Keratinocyte (primary cell): ENCODE measurements around the gene CCR9. TPM values are rescaled to one million over a fixed set of nuclear protein-coding genes. Genes with fewer than 3 reads are reported as not detected.

Source experiments
- DNase-seq: peaks from one replicate; pipeline ENCODE4 v3.0.0-alpha.2; 2011; ENCODE audit warnings: low read depth, missing footprints, low spot score
- FAIRE-seq: peaks from 2 replicates; lab custom pipeline; 2011; peaks lifted over from hg19 to GRCh38; lab: Jason Lieb, UNC
- H2AFZ ChIP-seq: 2 replicates; pipeline ENCODE4 v1.6.0; 2012; ENCODE audit warnings: low read length, control low read depth, inconsistent platforms; ENCODE audit not compliant: control insufficient read depth
- H3K27ac ChIP-seq: 2 replicates; pipeline ENCODE4 v1.5.1; 2011; ENCODE audit warnings: low read length; ENCODE audit not compliant: control insufficient read depth, insufficient read depth
- H3K27me3 ChIP-seq: 3 replicates; pipeline ENCODE4 v1.6.0; 2011; ENCODE audit warnings: low read length; ENCODE audit not compliant: control insufficient read depth, insufficient read depth; ENCODE audit errors: extremely low read depth
- H3K36me3 ChIP-seq, 2 experiments: 2 replicates in 1 of 2; 3 replicates in 1 of 2; pipeline ENCODE4 v1.5.1; 2011; ENCODE audit warnings: low read length in 2 of 2, mild to moderate bottlenecking in 1 of 2; ENCODE audit not compliant: control insufficient read depth in 2 of 2, insufficient read depth in 2 of 2; ENCODE audit errors: extremely low read depth in 1 of 2
- H3K4me1 ChIP-seq: 3 replicates; pipeline ENCODE4 v1.5.1; 2011; ENCODE audit warnings: low read length; ENCODE audit not compliant: control insufficient read depth, insufficient read depth; ENCODE audit errors: extremely low read depth
- H3K4me2 ChIP-seq: 3 replicates; pipeline ENCODE4 v1.6.0; 2011; ENCODE audit warnings: low read depth, low read length; ENCODE audit not compliant: control insufficient read depth, insufficient read depth; ENCODE audit errors: extremely low read depth
- H3K4me3 ChIP-seq, 3 experiments: fragments of 200-600 bp in 1 of 3; sonication (generic) in 1 of 3; 2 replicates in 2 of 3; 3 replicates in 1 of 3; pipeline ENCODE4 v1.5.1; 2011 to 2016; ENCODE audit warnings: low read length in 3 of 3, mild to moderate bottlenecking in 3 of 3, control low read depth in 2 of 3, inconsistent platforms in 1 of 3, low read depth in 1 of 3, mixed read lengths in 1 of 3, mixed run types in 1 of 3, moderate library complexity in 1 of 3; ENCODE audit not compliant: control insufficient read depth in 2 of 3, insufficient read depth in 2 of 3; ENCODE audit errors: extremely low read depth in 1 of 3
- H3K79me2 ChIP-seq: 2 replicates; pipeline ENCODE4 v1.6.0; 2012; ENCODE audit warnings: low read length; ENCODE audit not compliant: control insufficient read depth, insufficient read depth
- H3K9ac ChIP-seq: 3 replicates; pipeline ENCODE4 v1.6.0; 2011; ENCODE audit warnings: low read length; ENCODE audit not compliant: control insufficient read depth, insufficient read depth; ENCODE audit errors: extremely low read depth
- H3K9me1 ChIP-seq: 3 replicates; pipeline ENCODE4 v1.6.0; 2011; ENCODE audit warnings: low read length; ENCODE audit not compliant: control insufficient read depth, insufficient read depth; ENCODE audit errors: extremely low read depth
- H3K9me3 ChIP-seq: 2 replicates; pipeline ENCODE4 v1.5.1; 2012; ENCODE audit warnings: low read depth, low read length; ENCODE audit not compliant: control insufficient read depth
- H4K20me1 ChIP-seq: 3 replicates; pipeline ENCODE4 v1.6.0; 2011; ENCODE audit warnings: low read length; ENCODE audit not compliant: control insufficient read depth, insufficient read depth; ENCODE audit errors: extremely low read depth
- EZH2 ChIP-seq: IDR thresholded peaks from one replicate; pipeline ENCODE4 v1.6.1; 2012; ENCODE audit warnings: inconsistent platforms, mild to moderate bottlenecking, low read length, moderate library complexity
- dilution Hi-C: fragments of 300-500 bp; cut with MboI; formaldehyde crosslinking; loops from one replicate; pipeline ENCODE4 v1.7.0; 2020; ENCODE audit warnings: low sequenced_read_pairs; ENCODE audit not compliant: extremely low pct_ligation_motif_present
- polyA plus RNA-seq, 5 experiments: library from polyadenylated mRNA; depleted of rRNA in 3 of 5; stranded (reverse) in 3 of 5; stranded (forward) in 1 of 5; unstranded in 1 of 5; fragments of >200 nt; gene quantifications; 1 replicate in 1 of 5; 2 replicates in 3 of 5; 3 replicates in 1 of 5; pipeline versions ENCODE4 v1.2.1 to v1.2.3, GENCODE V29; 2011 to 2012; ENCODE audit warnings: missing spikeins in 2 of 5, low read depth in 1 of 5, low replicate concordance in 1 of 5
- TF ChIP-seq, protein P1 (sequence below), 3 experiments: IDR thresholded peaks in 1 of 3; conservative IDR thresholded peaks in 1 of 3; optimal IDR thresholded peaks in 1 of 3; 2 replicates in 2 of 3; 3 replicates in 1 of 3; pipeline versions ENCODE3 to v1.5.1; 2011; ENCODE audit warnings: low read length in 3 of 3, mild to moderate bottlenecking in 3 of 3, moderate library complexity in 2 of 3, control low read depth in 1 of 3, inconsistent platforms in 1 of 3; ENCODE audit not compliant: insufficient read depth in 2 of 3; ENCODE audit errors: extremely low read depth in 1 of 3

The CCR9 gene
- polyA plus RNA-seq, 1 donor (not counting 4 experiments of a cell fraction or from before 2014, with no cell fraction given), result not detected

DNA sequence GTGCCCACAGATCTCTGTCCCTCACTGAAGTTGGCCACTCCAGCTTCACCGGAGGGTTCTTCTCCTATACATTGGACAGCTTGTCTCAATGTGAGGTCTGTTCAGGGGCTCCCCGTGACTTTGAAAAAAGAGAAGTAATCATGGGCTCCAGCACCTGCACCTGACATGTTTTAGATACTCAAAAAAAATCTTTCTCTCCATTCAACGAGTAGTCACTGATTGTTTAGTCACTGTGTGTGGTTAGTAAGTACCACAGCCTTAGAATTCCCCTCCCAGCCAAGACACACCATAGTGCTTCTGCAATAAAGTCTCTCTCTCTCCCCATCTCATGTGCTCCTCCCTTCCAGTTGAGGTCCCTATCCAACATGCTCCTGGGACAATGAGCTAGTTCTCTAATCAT is 18.6 kb downstream of the CCR9 start:
- no peak for FAIRE-seq
- Histone ChIP-seq H3K9me1 (no peaks in the 10 kb centered on the region), H4K20me1 (no peaks in the 10 kb centered on the region), H3K79me2 (no peaks in the 10 kb centered on the region), H3K27me3 (peaks cover 3% of the 10 kb centered on the region), H3K4me2 (no peak overlapping the region), H3K9me3 (peaks cover 1% of the 10 kb centered on the region), H3K4me1 (no peaks in the 10 kb centered on the region), H3K9ac (no peak overlapping the region), H3K4me3 (no peak overlapping the region), H2AFZ (no peak overlapping the region), H3K36me3 (no peaks in the 10 kb centered on the region), H3K27ac (no peak overlapping the region)
- DNase-seq, result no peak
- TF ChIP-seq, protein P1, sequence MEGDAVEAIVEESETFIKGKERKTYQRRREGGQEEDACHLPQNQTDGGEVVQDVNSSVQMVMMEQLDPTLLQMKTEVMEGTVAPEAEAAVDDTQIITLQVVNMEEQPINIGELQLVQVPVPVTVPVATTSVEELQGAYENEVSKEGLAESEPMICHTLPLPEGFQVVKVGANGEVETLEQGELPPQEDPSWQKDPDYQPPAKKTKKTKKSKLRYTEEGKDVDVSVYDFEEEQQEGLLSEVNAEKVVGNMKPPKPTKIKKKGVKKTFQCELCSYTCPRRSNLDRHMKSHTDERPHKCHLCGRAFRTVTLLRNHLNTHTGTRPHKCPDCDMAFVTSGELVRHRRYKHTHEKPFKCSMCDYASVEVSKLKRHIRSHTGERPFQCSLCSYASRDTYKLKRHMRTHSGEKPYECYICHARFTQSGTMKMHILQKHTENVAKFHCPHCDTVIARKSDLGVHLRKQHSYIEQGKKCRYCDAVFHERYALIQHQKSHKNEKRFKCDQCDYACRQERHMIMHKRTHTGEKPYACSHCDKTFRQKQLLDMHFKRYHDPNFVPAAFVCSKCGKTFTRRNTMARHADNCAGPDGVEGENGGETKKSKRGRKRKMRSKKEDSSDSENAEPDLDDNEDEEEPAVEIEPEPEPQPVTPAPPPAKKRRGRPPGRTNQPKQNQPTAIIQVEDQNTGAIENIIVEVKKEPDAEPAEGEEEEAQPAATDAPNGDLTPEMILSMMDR (optimal IDR thresholded peaks at IDR 0.05 in 1 of 3, IDR thresholded peaks at IDR 0.05 in 1 of 3, conservative IDR thresholded peaks at IDR 0.05 in 1 of 3; ENCODE audit: extremely low read depth in 1 of 3, insufficient read depth in 2 of 3, low read length in 3 of 3), result no peak
- no peak for TF ChIP-seq EZH2
- dilution Hi-C loops, result no loop called here

DNA sequence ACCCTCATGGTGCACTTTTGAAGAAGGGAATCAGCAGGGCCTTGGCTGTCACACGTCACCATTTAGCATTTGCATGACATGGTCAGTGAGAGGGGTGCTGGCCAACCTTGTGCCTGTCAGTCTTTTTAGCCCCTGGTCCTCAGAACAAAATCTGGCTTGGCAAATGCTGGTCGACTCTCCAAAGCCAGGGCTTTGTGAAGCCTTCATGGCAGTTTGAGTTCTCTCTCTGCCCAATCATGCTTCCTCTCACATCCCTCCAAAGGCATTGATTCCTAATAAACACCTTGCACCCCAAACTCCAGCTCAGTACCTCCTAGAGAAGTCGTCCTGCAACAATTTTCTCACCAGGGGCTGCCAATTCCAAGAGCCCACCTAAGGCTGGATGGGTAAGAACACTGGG is 19.4 kb downstream of the CCR9 start:
- Histone ChIP-seq H3K4me3 (no peak overlapping the region), H3K9me3 (peaks cover 1% of the 10 kb centered on the region), H3K9me1 (no peaks in the 10 kb centered on the region), H3K79me2 (no peaks in the 10 kb centered on the region), H3K9ac (no peak overlapping the region), H3K27me3 (peaks cover 3% of the 10 kb centered on the region), H3K36me3 (no peaks in the 10 kb centered on the region), H4K20me1 (no peaks in the 10 kb centered on the region), H2AFZ (no peak overlapping the region), H3K4me2 (no peak overlapping the region), H3K27ac (no peak overlapping the region), H3K4me1 (no peaks in the 10 kb centered on the region)
- DNase-seq (no peak), FAIRE-seq (no peak)
- TF ChIP-seq, protein P1 (optimal IDR thresholded peaks at IDR 0.05 in 1 of 3, IDR thresholded peaks at IDR 0.05 in 1 of 3, conservative IDR thresholded peaks at IDR 0.05 in 1 of 3; ENCODE audit: extremely low read depth in 1 of 3, insufficient read depth in 2 of 3, low read length in 3 of 3), result no peak
- TF ChIP-seq EZH2, result no peak
- dilution Hi-C loops, result no loop called here
